Stimulated activated naive CD4-positive, alpha-beta T cell (primary cell): ENCODE measurements around the gene MPV17.
A peak's percentile ranks its signal among the peaks of the same experiment; 100 is the strongest.

Experiments used
- DNase-seq, 6 experiments: peaks; one replicate each; lab custom pipeline; 2025; lab: John Stamatoyannopoulos, UW

MPV17 gene

DNA sequence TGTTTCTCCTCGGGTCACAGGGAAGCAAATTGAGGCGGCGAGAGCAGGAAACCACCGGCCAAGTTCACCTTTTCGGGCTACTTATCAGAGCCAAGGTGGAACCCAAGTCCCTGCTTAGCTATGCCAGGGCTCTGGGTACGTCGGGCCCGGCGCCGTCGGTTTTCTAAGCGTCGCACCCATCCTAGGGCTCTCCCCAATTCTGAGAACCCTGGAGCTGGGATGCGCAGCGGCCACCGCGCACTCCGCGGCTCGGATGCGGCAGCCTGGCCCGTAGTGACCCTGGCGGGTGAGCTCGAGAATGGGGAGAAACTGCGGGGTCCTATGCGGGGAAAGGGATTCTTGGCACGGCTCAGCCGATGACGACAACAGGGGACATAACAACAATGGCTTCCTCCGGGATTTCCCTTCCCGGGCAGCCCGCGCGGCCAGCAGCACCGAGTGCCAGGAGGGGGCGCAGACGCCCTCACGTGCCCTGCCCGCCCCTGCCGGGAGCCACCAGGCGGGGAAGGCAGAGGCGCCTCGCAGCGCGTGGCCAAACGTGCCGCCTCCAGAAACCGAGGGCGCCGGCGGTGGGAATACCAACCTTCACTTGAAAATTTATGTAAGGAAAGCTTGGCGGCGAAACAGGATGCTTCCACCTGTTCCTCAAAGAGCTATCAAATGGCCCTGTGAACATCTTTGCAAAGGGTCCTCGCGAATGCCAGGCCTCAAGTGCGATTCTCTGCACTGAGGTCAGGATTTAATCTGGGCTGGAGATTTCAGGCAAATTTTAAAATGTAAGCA, 58.0 kb downstream of the MPV17 start:
- peak in 5 of 6 experiments; percentile 40 to 65 (median 49) for DNase-seq

DNA sequence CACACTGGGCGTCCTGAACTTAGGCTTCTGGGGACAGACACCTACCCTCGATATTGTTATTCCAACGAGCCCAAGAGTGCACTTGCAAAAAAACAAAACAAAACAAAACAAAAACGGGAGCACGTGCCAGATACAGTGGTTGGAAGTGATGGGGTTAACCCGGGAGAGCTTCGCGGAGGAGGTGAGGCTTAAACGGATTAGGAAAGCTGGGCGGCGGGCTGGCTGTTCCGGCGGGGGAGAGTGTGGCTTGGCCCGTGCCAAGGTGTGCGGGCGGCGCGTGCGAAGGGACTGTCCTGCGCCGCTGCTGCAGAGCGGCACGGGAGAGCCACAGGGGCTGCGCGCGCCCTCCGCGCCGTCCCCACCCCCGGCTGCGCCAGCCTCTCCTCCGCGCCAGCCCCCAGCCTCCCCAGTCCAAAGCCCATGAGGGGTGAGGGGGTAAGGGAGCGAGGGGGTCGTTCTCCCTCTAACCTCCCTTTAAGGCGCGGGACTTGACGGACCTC, 58.6 kb downstream of the MPV17 start:
- DNase-seq, result peak in 2 of 6 experiments; percentile 27 to 37

- DNase-seq, result peak in 3 of 6 experiments; percentile 27 to 37 (median 31)
Measured at GRCh38 chr2:27263287-27264252, 59.3 kb downstream of the MPV17 start.

DNA sequence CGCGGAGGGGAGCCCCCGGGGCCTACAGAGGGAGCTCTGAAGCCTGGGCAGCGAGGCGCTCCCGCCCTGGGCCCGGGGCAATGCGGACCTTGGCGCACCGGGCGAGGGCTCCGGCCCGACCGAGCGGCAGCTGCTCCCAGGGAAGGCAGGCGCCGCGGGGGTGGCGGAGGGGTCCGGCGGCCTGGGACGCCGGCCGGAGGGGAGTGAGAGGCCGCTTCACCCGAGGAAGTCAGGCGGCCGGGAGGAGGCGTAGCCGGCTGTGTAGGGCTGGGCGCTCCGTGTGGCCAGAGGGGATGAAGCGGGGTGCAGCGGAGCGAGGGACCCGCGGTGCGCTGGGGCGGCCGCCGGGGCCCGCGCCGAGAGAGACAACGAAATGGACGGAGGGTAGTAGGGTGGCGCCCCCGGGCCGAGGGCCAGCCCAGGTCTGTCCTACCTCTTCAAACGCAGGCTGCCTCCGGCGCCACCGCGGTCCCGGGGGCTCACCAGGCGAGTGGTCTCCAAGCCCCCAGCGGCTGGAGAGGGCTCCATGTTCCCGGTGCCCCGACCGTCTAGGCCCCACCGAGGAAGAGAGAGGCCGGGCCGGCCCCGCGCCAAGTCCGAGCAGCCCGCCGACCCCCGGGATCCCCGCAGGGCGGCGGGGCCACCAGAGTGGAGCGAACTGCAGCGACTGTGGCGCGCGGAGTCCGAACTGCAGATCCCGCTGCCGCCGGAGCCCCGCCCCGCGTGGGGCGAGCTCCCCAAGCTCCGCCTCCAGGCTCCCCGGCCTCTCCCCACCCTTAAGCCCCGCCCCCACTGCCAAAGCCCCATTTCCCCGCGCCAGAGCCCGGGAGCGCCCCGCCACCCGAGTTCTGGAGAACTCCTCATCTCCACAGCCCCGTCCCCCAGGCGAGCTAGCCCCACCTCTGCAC, 60.3 kb downstream of the MPV17 start, which contains the start of gene SLC30A3:
TSS of gene SLC30A3 (minus strand) at position 669 of the 908 bp plus-strand sequence. CDS start at position 528, 141 bp downstream.
- peak; percentile 13 to 68 (median 52) for DNase-seq

DNA sequence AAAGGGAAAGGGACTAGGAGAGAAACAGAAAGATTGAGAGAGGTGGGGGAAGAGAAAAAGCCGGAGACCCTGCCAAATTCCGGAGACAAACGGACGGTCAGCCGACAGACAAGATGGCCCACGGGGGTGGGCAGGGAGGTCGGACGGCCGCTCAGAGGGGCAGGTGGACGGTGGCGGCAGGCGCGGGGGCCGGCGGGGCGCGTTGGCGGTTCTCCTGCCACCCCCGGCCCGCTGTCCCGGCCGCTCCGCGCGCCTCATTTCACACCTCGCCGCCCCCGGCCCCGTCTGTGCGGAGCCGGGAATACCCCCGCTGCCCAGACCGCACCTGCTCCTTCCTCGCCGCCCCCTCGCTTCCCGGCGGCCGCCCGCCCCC, 61.0 kb downstream of the MPV17 start:
- DNase-seq, result no peak

GRCh38 chr2:27261241-27261925, 61.5 kb downstream of the MPV17 start:
- DNase-seq, result no peak
